Measurements from ENCODE around the gene RAD18. TPM values are rescaled to one million over a fixed set of nuclear protein-coding genes. Genes with fewer than 3 reads are reported as not detected.

RAD18 gene
- total and polyA plus RNA-seq, 9 of the 15 experiments (the other 6 are each of a cell fraction or from before 2014, with no cell fraction given), result 19.2 to 49.4 (median 34.4) TPM

DNA sequence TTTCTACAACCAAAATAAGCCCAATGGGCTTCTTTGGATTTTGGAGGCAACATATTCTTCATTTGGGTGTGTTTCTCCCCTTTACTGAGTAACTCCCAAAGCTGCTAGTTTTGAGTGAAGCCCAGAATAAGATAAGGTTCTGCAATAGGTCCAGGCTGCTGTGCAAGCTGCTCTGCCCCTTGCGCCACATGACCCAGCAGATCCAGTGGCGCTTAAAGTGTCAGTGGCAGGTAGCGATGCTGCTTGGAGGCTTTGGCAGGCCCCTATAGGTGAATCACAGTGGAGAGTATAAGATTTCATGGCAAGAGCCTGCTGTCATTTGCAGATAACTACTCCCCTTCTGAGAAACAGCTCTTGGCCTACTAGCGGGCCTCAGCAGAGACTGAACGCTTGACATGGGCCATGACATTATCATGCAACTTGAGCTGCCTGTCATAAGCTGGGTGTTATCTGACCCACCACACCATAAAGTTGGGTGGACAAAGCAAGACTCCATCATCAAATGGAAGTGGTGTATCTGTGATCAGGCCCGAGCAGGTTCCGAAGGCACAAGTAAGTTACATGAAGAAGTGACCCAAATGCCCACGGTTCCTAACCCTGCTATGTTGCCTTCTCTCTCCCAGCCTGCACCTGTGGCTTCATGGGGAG is 105.4 kb downstream of the RAD18 start (continued):
- TF ChIP-seq, protein P1, sequence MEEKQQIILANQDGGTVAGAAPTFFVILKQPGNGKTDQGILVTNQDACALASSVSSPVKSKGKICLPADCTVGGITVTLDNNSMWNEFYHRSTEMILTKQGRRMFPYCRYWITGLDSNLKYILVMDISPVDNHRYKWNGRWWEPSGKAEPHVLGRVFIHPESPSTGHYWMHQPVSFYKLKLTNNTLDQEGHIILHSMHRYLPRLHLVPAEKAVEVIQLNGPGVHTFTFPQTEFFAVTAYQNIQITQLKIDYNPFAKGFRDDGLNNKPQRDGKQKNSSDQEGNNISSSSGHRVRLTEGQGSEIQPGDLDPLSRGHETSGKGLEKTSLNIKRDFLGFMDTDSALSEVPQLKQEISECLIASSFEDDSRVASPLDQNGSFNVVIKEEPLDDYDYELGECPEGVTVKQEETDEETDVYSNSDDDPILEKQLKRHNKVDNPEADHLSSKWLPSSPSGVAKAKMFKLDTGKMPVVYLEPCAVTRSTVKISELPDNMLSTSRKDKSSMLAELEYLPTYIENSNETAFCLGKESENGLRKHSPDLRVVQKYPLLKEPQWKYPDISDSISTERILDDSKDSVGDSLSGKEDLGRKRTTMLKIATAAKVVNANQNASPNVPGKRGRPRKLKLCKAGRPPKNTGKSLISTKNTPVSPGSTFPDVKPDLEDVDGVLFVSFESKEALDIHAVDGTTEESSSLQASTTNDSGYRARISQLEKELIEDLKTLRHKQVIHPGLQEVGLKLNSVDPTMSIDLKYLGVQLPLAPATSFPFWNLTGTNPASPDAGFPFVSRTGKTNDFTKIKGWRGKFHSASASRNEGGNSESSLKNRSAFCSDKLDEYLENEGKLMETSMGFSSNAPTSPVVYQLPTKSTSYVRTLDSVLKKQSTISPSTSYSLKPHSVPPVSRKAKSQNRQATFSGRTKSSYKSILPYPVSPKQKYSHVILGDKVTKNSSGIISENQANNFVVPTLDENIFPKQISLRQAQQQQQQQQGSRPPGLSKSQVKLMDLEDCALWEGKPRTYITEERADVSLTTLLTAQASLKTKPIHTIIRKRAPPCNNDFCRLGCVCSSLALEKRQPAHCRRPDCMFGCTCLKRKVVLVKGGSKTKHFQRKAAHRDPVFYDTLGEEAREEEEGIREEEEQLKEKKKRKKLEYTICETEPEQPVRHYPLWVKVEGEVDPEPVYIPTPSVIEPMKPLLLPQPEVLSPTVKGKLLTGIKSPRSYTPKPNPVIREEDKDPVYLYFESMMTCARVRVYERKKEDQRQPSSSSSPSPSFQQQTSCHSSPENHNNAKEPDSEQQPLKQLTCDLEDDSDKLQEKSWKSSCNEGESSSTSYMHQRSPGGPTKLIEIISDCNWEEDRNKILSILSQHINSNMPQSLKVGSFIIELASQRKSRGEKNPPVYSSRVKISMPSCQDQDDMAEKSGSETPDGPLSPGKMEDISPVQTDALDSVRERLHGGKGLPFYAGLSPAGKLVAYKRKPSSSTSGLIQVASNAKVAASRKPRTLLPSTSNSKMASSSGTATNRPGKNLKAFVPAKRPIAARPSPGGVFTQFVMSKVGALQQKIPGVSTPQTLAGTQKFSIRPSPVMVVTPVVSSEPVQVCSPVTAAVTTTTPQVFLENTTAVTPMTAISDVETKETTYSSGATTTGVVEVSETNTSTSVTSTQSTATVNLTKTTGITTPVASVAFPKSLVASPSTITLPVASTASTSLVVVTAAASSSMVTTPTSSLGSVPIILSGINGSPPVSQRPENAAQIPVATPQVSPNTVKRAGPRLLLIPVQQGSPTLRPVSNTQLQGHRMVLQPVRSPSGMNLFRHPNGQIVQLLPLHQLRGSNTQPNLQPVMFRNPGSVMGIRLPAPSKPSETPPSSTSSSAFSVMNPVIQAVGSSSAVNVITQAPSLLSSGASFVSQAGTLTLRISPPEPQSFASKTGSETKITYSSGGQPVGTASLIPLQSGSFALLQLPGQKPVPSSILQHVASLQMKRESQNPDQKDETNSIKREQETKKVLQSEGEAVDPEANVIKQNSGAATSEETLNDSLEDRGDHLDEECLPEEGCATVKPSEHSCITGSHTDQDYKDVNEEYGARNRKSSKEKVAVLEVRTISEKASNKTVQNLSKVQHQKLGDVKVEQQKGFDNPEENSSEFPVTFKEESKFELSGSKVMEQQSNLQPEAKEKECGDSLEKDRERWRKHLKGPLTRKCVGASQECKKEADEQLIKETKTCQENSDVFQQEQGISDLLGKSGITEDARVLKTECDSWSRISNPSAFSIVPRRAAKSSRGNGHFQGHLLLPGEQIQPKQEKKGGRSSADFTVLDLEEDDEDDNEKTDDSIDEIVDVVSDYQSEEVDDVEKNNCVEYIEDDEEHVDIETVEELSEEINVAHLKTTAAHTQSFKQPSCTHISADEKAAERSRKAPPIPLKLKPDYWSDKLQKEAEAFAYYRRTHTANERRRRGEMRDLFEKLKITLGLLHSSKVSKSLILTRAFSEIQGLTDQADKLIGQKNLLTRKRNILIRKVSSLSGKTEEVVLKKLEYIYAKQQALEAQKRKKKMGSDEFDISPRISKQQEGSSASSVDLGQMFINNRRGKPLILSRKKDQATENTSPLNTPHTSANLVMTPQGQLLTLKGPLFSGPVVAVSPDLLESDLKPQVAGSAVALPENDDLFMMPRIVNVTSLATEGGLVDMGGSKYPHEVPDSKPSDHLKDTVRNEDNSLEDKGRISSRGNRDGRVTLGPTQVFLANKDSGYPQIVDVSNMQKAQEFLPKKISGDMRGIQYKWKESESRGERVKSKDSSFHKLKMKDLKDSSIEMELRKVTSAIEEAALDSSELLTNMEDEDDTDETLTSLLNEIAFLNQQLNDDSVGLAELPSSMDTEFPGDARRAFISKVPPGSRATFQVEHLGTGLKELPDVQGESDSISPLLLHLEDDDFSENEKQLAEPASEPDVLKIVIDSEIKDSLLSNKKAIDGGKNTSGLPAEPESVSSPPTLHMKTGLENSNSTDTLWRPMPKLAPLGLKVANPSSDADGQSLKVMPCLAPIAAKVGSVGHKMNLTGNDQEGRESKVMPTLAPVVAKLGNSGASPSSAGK (IDR thresholded peaks at IDR 0.05), result no peak
- no peak for TF ChIP-seq ZNF197 (CRISPR knock-in tag; IDR thresholded peaks at IDR 0.05; ENCODE audit: low read depth)
- no peak for TF ChIP-seq EGR1 (conservative IDR thresholded peaks at IDR 0.05)
- TF ChIP-seq RERE (CRISPR knock-in tag; IDR thresholded peaks at IDR 0.05; ENCODE audit: borderline replicate concordance), result no peak
- TF ChIP-seq ARNT (IDR thresholded peaks at IDR 0.05), result peak in 1 of 2 experiments; percentile 81; a peak in 3 of 4 replicates
- TF ChIP-seq POLR2H (tag; IDR thresholded peaks at IDR 0.05; ENCODE audit: low read depth), result no peak
- no peak for TF ChIP-seq BACH1 (tag; IDR thresholded peaks at IDR 0.05)
- TF ChIP-seq FOXJ3 (CRISPR knock-in tag; IDR thresholded peaks at IDR 0.05), result no peak
- no peak for TF ChIP-seq ZNF24 (IDR thresholded peaks at IDR 0.05)
- TF ChIP-seq GTF2A2 (tag; IDR thresholded peaks at IDR 0.05), result no peak
- TF ChIP-seq, protein P2, sequence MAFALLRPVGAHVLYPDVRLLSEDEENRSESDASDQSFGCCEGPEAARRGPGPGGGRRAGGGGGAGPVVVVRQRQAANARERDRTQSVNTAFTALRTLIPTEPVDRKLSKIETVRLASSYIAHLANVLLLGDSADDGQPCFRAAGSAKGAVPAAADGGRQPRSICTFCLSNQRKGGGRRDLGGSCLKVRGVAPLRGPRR (CRISPR knock-in tag; IDR thresholded peaks at IDR 0.05), result no peak
